ENCODE results near the gene LRRC28.
"Not testable (repeated sequence)": the region's sequence is repeated elsewhere in the genome, so short reads cannot be mapped to it uniquely, and the experiment has no call there.

The LRRC28 gene

GRCh38 chr15:99345242-99345641 lies 94.0 kb downstream of the LRRC28 start:
- no peak for DNase-seq

GRCh38 chr15:99345832-99346462 lies 94.7 kb downstream of the LRRC28 start:
- DNase-seq, result no peak

DNA sequence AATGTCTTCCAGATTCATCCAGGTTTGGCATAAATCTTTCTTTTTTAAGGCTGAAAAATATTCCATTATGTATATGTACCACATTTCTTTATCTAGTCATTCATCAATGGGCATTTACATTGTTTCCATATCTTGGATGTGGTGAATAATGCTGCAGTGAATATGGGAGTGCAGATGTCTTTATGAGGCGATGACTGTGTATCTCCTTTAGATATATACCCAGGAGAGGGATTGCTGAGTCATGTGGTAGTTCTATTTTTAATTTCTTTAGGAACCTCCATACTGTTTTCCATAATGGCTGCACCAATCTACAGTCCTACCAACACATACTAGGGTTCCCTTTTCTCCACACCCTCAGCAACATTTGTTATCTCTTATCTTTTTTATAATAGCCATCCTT lies 96.3 kb downstream of the LRRC28 start:
- no peak for DNase-seq

GRCh38 chr15:99348412-99348811 lies 97.1 kb downstream of the LRRC28 start:
- DNase-seq, result no peak

GRCh38 chr15:99350408-99350807 lies 99.1 kb downstream of the LRRC28 start:
- DNase-seq, result no peak

DNA sequence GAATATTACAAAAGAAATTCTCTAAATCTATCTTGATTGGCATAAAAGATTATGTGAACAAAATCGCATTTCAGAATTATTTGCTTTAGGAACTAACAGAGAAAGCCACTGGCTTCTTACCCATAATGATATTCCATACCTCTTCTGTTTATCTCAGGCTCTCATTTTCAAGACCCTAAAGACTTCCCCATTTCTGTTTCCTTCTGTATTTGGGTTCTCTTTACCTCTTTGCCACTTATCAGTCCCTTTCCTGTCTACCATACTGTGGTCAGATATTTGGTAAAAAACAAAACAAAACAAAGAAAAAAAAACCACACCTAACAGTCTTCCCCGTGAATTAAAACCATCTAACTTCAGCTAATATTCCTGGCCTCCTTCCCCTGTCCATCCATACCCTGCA lies 108.5 kb downstream of the LRRC28 start:
- DNase-seq, result no peak

GRCh38 chr15:99361545-99362185 lies 110.4 kb downstream of the LRRC28 start:
- no peak for DNase-seq

DNA sequence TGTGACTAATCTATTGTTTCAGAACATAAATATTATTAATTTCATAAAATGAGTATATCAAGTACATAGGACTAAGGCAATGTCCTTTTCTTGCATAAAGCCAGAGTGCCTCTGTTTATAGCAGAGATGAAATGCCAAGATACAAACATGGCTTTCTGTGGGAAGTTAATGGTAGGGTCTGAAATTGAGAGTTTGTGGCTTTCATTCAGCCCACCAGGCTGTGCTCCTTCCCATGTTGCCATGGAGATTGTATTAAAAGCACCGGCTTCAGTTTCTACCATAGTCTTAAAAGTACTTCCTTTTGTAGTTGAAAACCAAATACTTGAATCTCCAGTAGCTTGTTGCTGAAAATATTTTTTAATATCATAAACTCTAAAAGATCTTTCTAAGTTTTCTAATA lies 114.0 kb downstream of the LRRC28 start:
- DNase-seq, result no peak

DNA sequence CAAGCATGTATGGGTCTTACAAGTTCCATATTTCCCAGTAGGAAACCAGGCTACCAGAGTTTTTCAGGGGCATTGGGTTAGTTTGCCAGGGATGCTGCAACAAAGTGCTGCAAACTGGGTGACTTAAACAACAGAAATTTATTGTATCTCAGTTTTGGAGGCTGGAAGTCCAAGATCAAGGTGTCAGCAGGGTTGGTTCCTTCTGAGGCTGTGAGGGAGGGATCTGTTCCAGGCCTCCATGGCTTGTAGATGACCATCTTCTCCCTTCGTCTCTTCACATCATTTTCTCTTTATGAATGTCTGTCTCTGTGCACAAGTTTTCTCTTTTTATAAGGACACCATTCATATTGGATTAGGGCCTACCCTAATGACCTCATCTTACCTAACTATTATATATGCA lies 114.7 kb downstream of the LRRC28 start:
- DNase-seq, result no peak

DNA sequence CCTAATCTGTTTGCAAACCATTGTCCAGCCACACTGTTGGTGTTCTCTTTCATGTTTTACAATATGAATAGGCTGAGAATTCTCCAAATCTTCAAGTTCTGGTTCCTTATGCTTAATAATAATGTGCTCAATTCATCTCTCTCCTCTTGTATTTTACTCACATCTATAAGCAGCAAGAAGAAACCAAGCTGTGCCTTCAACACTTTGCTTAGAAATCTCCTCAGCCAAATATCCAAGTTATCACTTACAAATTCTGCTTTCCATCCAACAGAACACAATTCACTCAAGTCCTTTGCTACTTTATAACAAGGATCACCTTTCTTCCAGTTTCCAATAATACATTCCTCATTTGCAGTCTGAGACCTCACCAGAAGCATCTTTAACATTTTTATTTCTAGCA lies 117.5 kb downstream of the LRRC28 start:
- DNase-seq, result no peak

DNA sequence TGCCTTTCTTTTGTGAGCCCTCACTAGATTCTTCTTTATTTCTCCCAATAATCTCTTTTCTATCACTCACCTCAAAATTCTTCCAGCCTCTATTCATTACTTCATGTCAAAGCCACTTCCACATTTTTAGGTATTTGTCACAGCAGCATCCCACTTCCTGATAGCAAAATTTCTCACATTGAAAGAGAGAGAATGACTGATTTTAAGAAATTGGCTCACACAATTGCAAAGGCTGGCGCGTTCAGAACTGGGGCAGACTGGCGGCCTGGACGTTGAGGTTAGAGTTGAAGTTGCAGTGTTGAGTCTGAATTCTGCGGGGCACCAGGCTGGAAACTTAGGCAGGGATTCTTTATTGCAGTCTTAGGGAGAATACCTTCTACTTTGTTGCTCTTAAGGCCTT lies 117.9 kb downstream of the LRRC28 start:
- no peak for DNase-seq

DNA sequence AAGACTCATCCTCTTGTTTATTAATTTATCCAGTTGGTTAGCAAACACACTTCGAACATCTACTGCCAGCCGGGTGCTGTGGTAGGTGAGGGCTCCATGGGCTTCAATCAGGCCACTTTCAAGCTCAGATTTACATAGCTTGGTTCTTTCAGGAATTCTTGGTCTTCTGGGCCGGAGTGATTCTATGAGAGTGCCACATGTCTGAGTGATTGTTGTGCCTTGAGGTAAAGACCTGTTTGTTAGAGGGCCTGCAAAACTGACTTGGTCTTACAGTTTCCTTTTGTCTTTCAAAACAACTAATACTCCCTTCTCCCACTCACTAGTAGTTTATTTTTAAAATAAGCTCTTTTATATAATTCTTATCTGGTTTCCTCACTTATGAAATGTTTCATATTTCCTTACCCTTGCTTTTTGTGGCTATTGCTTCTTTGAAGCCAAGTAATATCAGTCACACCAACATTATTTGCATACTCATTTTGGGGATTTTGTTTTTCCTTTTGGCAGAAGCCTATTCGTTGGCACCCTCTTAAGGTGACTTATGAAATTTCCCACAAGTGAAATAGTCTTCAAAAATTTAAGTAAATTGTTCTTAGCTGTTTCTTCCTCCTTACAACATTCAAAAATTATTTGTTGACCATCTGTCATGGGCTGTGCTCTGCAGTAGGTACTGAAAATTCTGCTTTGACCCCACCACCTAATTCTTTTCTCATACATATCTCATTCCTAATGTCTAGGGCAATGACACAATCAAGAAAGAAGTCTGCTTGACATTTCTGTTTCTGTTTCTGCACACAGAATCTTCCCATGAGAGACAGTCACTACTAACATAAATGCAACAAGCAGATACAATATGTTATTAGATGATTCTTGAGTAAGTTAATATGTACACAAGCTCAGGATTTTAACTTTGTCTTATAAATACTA lies 120.2 kb downstream of the LRRC28 start:
- no peak for DNase-seq

DNA sequence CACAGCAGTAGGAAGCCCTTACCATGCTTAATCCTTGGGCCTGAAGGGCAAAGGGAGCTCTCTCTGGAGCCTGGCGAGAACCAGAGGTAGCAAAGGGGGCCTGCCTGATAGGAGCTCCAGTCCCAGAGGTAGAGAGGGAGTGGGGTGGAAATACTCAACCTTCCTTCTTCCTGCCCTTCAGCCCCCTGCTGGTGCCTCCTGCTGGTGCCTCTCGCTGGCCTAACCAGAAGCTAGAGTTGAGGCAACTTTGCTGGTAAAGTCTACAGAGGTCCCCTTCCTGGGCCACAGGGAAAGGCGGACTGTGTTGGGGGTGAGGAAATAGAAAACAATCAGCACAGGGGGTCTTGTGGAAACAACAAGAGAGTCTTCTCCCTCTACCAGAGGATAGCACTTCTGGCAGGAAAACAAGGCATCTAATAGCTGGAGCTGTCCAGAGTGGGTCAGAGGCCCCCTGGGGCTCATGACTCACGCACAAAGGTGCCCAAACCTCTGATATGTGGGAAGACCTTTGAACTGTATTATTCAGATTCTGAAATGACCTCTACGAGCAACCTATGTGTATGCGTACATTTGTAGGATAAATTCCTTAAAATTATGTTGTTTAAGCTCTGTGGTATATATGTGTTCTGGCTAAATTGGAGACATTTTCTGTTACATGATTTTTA lies 133.9 kb downstream of the LRRC28 start:
- DNase-seq, result no peak

DNA sequence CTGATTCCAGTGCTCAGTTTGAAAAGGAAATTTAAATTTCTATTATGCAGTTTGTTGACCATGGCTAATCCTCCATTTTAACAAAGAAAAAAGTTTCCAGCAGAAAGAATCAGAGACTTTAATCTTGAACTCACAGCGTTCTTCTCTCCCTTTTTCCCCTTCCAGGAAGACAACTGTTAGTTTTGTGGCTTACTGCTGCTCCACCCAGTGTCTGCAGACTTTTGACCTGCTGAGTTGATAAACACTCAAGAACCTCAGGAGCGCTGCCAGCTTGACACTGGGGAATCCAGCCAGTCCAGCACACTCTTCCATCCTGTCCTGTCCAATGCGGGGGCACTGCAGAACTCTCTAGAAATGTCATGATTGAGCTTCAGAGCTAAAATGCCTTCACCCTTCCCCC lies 134.6 kb downstream of the LRRC28 start:
- DNase-seq, result no peak

DNA sequence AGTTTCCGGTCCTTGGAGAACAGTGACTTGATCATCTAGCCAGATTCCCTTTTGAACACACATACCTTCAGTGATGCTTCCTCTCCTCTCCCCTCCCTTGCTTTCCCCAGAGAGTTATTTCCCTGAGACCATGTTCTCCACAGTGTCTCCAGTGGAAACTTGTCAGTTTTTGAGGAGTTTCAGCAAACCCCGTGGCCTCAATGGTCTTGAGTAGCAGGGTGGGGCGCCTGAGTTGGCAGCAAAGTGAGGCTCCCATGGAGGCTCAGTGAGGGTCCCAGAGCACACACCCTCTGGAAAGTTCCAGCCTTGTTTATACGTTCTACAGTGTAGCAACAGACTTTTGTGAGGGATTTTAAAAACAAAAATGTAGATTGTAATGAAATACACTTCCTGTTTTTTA lies 135.1 kb downstream of the LRRC28 start:
- no peak for DNase-seq

- DNase-seq, result no peak
Observed at GRCh38 chr15:99387421-99388168, 136.3 kb downstream of the LRRC28 start.

- DNase-seq, result no peak
Observed at GRCh38 chr15:99390667-99391066, 139.4 kb downstream of the LRRC28 start.

DNA sequence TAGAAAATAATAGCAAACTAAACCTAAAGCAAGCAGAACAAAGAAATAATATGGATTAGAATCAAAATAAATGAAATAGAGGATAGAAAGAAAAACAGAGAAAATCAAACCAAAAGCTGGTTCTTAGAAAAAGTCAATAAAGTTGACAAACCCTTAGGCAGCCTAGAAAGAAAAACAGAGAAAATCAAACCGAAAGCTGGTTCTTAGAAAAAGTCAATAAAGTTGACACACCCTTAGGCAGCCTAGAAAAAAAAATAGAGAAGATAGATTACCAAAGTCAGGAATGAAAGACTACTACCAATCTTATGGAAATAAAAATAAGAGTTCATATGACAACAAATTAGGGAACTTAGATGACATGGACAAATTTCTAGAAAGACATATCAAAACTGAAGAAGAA lies 142.4 kb downstream of the LRRC28 start:
- DNase-seq, result no peak

GRCh38 chr15:99396375-99396774 lies 145.1 kb downstream of the LRRC28 start:
- no peak for DNase-seq

DNA sequence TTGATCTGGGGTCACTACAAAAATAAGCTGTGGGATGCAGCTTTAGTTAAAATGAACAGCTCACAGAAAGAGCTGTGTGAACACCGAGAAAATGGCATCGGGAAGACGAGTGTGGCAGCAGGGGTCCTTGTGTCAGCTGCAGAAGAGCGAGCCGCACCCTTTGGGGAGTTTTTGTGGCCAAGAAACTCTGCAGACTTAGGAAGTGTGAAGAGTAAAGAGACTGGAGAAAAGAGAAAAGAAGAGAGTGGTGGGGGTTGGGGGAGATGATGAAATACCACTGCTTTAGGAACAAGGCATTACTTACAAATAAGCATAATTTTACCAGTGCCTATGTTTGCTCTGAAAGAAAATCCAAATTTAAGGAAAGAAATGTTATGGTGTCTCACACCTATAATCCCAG lies 147.8 kb downstream of the LRRC28 start:
- DNase-seq, result no peak

GRCh38 chr15:99399618-99400017 lies 148.3 kb downstream of the LRRC28 start:
- no peak for DNase-seq

- not testable (repeated sequence) for DNase-seq
Observed at GRCh38 chr15:99401216-99401615, 149.9 kb downstream of the LRRC28 start.

Measured in activated CD8-positive, alpha-beta memory T cell treated with anti-CD3 and anti-CD28 coated beads, Interleukin-2, amount 50 U/mL, for 48 hours (primary cell).